ENCODE data around the gene CHST12.
"Not testable (repeated sequence)": the region's sequence is repeated elsewhere in the genome, so short reads cannot be mapped to it uniquely, and the experiment has no call there.

Gene CHST12

GRCh38 chr7:2404714-2405119 is 1.3 kb downstream of the CHST12 start:
- no peak for DNase-seq (ENCODE audit: low spot score)

GRCh38 chr7:2405201-2405600 is 1.8 kb downstream of the CHST12 start:
- DNase-seq (ENCODE audit: low spot score), result no peak

- no peak for DNase-seq (ENCODE audit: low spot score)
Observed at GRCh38 chr7:2405601-2406345, 2.4 kb downstream of the CHST12 start.

GRCh38 chr7:2409745-2410414 is 6.5 kb downstream of the CHST12 start:
- DNase-seq (ENCODE audit: low spot score), result peak; percentile 62

- DNase-seq (ENCODE audit: low spot score), result no peak
Observed at GRCh38 chr7:2411049-2411448, 7.6 kb downstream of the CHST12 start.

- DNase-seq (ENCODE audit: low spot score), result no peak
Observed at GRCh38 chr7:2411815-2412586, 8.6 kb downstream of the CHST12 start.

- DNase-seq (ENCODE audit: low spot score), result no peak
Observed at GRCh38 chr7:2412587-2413201, 9.3 kb downstream of the CHST12 start.

GRCh38 chr7:2416063-2416462 is 12.7 kb downstream of the CHST12 start:
- no peak for DNase-seq (ENCODE audit: low spot score)

- no peak for DNase-seq (ENCODE audit: low spot score)
Observed at GRCh38 chr7:2416650-2417049, 13.2 kb downstream of the CHST12 start.

- not testable (repeated sequence) for DNase-seq (ENCODE audit: low spot score)
Observed at GRCh38 chr7:2417178-2417577, 13.8 kb downstream of the CHST12 start.

GRCh38 chr7:2417981-2418481 is 14.6 kb downstream of the CHST12 start:
- DNase-seq (ENCODE audit: low spot score), result no peak

GRCh38 chr7:2420216-2420933 is 17.0 kb downstream of the CHST12 start:
- DNase-seq (ENCODE audit: low spot score), result no peak

- DNase-seq (ENCODE audit: low spot score), result no peak
Observed at GRCh38 chr7:2421943-2422310, 18.5 kb downstream of the CHST12 start.

GRCh38 chr7:2425749-2426148 is 22.3 kb downstream of the CHST12 start:
- no peak for DNase-seq (ENCODE audit: low spot score)

- no peak for DNase-seq (ENCODE audit: low spot score)
Observed at GRCh38 chr7:2431260-2431867, 28.0 kb downstream of the CHST12 start.

- no peak for DNase-seq (ENCODE audit: low spot score)
Observed at GRCh38 chr7:2432910-2433712, 29.7 kb downstream of the CHST12 start.

- no peak for DNase-seq (ENCODE audit: low spot score)
Observed at GRCh38 chr7:2433713-2434550, 30.5 kb downstream of the CHST12 start.

- DNase-seq (ENCODE audit: low spot score), result no peak
Observed at GRCh38 chr7:2435146-2435545, 31.7 kb downstream of the CHST12 start.

- no peak for DNase-seq (ENCODE audit: low spot score)
Observed at GRCh38 chr7:2436341-2437104, 33.1 kb downstream of the CHST12 start.
